Measurements from ENCODE around the gene VAT1L.

Gene VAT1L

GRCh38 chr16:77775911-77776909, 12.2 kb upstream of the VAT1L start:
- Histone ChIP-seq H3K4me1 (ENCODE audit: control insufficient read depth, low read length) (no peaks in the 10 kb centered on the region), H3K36me3 (ENCODE audit: control insufficient read depth, low read length) (no peaks in the 10 kb centered on the region), H3K4me3 (ENCODE audit: low read length) (no peak overlapping the region), H4K20me1 (ENCODE audit: control insufficient read depth, insufficient read depth, low read depth, low read length) (no peaks in the 10 kb centered on the region), H3K79me2 (ENCODE audit: control insufficient read depth, low read length) (no peaks in the 10 kb centered on the region), H3F3A (ENCODE audit: control insufficient read depth, insufficient read depth) (no peaks in the 10 kb centered on the region), H3K27ac (ENCODE audit: low read depth, low read length) (no peak overlapping the region), H3K9me2 (replicated peaks; ENCODE audit: control insufficient read depth, low read length) (no peaks in the 10 kb centered on the region), H3K9me3 (ENCODE audit: control insufficient read depth, insufficient read depth, low read length) (no peaks in the 10 kb centered on the region), H3K4me2 (ENCODE audit: low read length) (no peak overlapping the region), H3K27me3 (ENCODE audit: control insufficient read depth, low read length) (no peaks in the 10 kb centered on the region)
- TF ChIP-seq EZH2phosphoT487 (IDR thresholded peaks at IDR 0.05; ENCODE audit: borderline replicate concordance, low read length): no peak
- TF ChIP-seq, protein P1, sequence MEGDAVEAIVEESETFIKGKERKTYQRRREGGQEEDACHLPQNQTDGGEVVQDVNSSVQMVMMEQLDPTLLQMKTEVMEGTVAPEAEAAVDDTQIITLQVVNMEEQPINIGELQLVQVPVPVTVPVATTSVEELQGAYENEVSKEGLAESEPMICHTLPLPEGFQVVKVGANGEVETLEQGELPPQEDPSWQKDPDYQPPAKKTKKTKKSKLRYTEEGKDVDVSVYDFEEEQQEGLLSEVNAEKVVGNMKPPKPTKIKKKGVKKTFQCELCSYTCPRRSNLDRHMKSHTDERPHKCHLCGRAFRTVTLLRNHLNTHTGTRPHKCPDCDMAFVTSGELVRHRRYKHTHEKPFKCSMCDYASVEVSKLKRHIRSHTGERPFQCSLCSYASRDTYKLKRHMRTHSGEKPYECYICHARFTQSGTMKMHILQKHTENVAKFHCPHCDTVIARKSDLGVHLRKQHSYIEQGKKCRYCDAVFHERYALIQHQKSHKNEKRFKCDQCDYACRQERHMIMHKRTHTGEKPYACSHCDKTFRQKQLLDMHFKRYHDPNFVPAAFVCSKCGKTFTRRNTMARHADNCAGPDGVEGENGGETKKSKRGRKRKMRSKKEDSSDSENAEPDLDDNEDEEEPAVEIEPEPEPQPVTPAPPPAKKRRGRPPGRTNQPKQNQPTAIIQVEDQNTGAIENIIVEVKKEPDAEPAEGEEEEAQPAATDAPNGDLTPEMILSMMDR (IDR thresholded peaks at IDR 0.05; ENCODE audit: low read depth, low read length, poor library complexity, severe bottlenecking): no peak

DNA sequence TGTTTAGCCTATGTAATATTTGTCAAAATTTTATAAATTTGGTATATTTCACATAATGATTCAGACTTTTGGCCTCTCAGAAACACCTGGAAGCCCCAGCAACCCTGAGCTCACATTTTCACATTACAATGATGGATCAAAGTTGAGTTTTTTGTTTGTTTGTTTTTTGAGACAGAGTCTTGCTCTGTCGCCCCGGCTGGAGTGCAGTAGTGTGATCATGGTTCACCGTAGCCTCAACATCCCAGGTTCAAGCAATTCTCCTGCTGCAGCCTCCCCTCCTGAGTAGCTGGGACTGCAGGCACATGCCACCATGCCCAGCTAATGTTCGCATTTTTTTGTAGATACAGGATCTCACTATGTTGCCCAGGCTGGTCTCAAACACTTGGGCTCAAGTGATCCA, 10.6 kb upstream of the VAT1L start:
- no peaks in the 10 kb centered on the region for H3K36me3 ChIP-seq (ENCODE audit: control insufficient read depth, low read length)
- no peak overlapping the region for H3K4me3 ChIP-seq (ENCODE audit: low read length)
- no peak overlapping the region for H3K4me2 ChIP-seq (ENCODE audit: low read length)
- no peaks in the 10 kb centered on the region for H4K20me1 ChIP-seq (ENCODE audit: control insufficient read depth, insufficient read depth, low read depth, low read length)
- H3K9me2 ChIP-seq (replicated peaks; ENCODE audit: control insufficient read depth, low read length): no peaks in the 10 kb centered on the region
- H3K27ac ChIP-seq (ENCODE audit: low read depth, low read length): no peak overlapping the region
- TF ChIP-seq EZH2phosphoT487 (IDR thresholded peaks at IDR 0.05; ENCODE audit: borderline replicate concordance, low read length): no peak
- TF ChIP-seq, protein P1 (IDR thresholded peaks at IDR 0.05; ENCODE audit: low read depth, low read length, poor library complexity, severe bottlenecking): no peak
- H3K4me1 ChIP-seq (ENCODE audit: control insufficient read depth, low read length): no peaks in the 10 kb centered on the region
- H3K79me2 ChIP-seq (ENCODE audit: control insufficient read depth, low read length): no peaks in the 10 kb centered on the region
- H3K27me3 ChIP-seq (ENCODE audit: control insufficient read depth, low read length): no peaks in the 10 kb centered on the region
- H3F3A ChIP-seq (ENCODE audit: control insufficient read depth, insufficient read depth): no peaks in the 10 kb centered on the region
- H3K9me3 ChIP-seq (ENCODE audit: control insufficient read depth, insufficient read depth, low read length): no peaks in the 10 kb centered on the region

DNA sequence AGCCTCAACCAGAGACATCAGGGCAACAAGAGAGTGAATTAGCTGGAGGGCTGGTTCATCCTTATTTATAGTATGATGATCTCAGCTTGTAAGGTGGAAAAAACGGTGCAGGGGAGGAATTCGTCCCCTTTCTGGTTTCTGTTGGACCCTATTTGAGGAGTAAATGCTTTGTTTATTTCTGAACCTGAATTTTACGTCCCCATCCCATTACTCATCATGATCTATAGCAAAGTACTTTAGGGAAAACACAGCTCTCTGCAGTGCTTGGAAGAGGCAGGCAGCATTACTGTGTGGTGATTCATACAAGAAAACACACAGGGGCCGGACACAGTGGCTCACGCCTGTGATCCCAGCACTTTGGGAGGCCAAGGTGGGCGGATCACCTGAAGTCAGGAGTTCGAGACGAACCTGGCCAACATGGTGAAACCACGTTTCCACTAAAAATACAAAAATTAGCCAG, 8.0 kb upstream of the VAT1L start:
- no peak overlapping the region for H3K27ac ChIP-seq (ENCODE audit: low read depth, low read length)
- no peaks in the 10 kb centered on the region for H3K36me3 ChIP-seq (ENCODE audit: control insufficient read depth, low read length)
- no peaks in the 10 kb centered on the region for H3K9me2 ChIP-seq (replicated peaks; ENCODE audit: control insufficient read depth, low read length)
- H3K4me2 ChIP-seq (ENCODE audit: low read length): no peak overlapping the region
- H3F3A ChIP-seq (ENCODE audit: control insufficient read depth, insufficient read depth): no peaks in the 10 kb centered on the region
- no peaks in the 10 kb centered on the region; the same call in 1 of the 2 replicates for H3K27me3 ChIP-seq (ENCODE audit: control insufficient read depth, low read length)
- no peaks in the 10 kb centered on the region for H3K4me1 ChIP-seq (ENCODE audit: control insufficient read depth, low read length)
- no peaks in the 10 kb centered on the region for H3K9me3 ChIP-seq (ENCODE audit: control insufficient read depth, insufficient read depth, low read length)
- no peak for TF ChIP-seq EZH2phosphoT487 (IDR thresholded peaks at IDR 0.05; ENCODE audit: borderline replicate concordance, low read length)
- TF ChIP-seq, protein P1 (IDR thresholded peaks at IDR 0.05; ENCODE audit: low read depth, low read length, poor library complexity, severe bottlenecking): no peak
- no peaks in the 10 kb centered on the region for H3K79me2 ChIP-seq (ENCODE audit: control insufficient read depth, low read length)
- no peaks in the 10 kb centered on the region for H4K20me1 ChIP-seq (ENCODE audit: control insufficient read depth, insufficient read depth, low read depth, low read length)
- H3K4me3 ChIP-seq (ENCODE audit: low read length): no peak overlapping the region
